HG02798 (cell line): ENCODE measurements around the gene NHS.

Experiments
- ATAC-seq: cut with Tn5 transposase; IDR thresholded peaks from one replicate; pipeline ENCODE4 v1.9.1; 2021; ENCODE audit warnings: mild to moderate bottlenecking; ENCODE audit not compliant: unreplicated experiment, poor library complexity

The NHS gene

DNA sequence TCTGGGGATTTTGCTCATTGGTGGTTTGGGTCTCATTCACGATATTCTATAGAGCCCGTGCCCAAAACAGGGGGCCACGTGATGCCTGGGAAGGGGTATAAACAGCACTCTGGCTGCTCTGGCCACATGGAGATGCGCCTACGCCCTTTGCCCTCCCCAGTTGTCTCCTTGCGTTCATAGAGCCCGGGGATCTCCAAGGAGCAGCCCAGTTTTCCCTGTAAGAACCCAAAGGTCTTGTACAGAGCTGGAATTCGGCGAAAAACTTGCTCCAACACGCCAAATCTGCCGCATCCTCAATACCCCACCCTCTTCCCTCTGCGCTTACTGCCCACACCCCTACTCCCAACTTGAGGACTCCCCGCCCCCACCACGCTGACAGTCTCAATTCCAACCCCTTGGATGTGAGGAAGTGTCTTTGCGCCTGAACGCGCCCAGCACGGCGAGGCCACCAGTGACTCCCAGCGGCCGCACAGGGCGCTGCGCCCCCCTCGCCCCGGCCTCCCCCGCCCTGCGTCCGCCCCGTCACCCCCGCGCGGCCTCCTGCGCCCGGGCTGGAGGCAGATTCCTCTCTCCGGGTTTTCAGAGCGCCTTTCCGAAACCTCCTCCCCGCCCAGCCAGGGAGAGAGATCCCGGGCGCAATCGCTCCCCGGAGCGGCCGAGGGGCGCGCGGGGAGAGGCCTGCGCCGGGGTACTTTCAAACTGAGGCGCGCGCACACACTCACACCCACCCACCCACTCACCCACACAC is at the start of gene NHS:
TSS of gene NHS (plus strand) at position 582 of the 748 bp plus-strand sequence. CDS start 558 bp downstream, outside the sequence.
- ATAC-seq: no peak

DNA sequence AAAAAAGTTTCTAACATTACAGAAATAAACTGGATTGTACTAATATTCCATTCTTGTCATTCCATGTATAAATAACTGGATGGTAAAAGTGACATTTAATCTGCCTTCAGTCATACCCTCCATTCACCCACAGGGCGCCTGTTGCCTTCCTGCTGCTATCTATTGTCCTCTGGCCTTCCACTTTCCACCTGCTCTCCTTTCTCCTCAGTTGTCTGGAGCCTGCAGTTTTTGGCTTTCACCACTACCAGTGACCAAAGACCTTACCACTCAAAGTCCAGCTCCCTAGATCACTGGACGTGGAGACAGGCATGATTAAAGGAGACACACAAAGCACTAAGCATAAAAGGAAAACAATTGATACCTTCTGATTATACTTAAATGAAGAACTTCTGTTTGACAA is 46.2 kb upstream of the NHS start:
- ATAC-seq: no peak

DNA sequence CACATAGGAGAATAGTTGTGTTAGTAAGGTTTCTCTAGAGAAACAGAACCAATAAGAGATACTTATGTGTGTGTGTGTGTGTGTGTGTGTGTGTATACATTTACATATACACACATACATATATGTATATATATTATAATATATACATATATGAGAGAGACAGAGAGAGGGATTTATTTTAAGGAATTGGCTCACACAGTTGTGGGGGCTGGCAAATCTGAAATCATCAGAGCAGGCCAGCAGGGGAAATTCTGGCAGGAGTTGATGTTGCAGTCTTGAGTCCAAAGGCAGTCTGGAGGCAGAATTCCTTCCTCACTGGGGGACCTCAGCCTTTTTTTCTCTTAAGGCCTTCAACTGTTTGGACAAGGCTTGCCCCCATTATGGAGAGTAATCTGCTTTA is 38.6 kb upstream of the NHS start:
- no peak for ATAC-seq

DNA sequence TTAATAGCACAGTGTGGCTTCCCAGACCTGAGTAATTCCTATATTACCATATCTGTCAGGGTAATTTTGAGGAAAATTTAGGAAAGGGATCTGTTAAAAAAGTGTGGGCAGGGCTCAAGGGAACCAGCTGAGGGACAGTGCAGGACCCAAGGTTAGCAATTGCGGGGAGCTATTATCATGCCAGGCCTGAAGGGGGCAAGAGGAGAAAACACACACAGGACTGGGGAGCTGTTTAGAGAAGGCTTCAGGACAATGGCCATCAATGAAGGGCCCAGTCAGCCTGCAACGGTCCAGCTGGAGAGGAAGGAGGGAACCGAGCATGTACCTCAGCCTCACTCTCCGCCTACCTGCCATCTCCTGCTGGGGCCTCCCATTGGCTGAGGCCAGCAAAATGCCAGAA is 19.0 kb upstream of the NHS start:
- no peak for ATAC-seq

DNA sequence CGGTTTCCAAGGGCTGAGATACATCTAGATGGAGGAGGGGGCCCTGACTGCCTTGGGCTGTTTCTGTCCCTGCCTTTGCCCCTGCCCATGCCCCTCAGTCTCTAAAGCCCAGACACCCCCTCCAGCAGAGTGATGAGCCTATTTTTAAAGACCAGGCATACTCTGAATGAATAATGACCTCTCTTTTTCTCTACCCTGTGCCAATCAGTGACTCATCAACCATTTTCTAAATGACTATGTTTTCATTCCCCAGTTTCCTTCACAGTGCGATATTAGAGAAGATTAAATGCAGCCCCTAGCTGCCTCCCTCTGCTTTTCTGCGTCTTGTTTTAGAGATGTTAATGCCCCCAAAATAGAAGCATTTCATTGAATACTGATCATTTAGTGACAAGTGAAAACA is 15.5 kb upstream of the NHS start:
- ATAC-seq: no peak

DNA sequence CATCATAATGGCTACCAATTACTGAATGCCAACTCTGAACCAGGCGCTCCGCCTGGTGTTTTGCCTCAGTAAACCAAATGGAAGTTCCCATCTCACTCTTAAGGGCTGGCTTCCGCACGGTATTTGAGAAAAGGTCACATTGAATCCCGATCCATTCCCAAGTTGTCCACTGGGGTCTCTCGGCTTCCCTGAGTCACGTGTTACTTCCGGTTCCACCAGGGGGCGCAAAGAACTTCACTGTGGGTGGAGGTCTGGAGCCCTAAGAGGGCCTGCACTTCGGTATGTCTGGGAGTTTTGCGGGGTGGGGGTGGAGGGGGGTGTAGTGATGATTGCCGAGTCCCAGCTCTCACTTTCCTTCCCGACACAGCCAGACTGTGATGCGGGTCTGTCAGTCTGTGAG is 13.4 kb upstream of the NHS start:
- ATAC-seq: no peak

DNA sequence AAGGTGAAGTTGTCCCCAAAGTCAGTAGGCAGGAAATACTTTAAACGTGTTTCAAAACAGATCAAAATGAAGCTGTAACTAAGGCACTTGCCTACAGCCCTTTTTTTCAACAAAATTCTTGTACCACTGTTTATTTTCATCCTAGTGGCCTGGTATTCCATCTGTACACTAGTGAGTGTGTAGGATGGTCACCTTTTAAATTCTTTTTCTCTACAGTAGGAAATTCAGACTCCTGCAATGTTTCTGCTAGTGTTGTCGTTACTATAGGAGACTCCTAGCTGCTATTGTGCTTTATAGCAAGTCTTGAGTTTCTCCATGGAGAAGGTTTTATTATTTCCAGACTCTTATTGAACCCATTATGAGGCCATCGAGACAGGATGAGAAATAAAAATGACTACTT is 7.0 kb upstream of the NHS start:
- no peak for ATAC-seq

DNA sequence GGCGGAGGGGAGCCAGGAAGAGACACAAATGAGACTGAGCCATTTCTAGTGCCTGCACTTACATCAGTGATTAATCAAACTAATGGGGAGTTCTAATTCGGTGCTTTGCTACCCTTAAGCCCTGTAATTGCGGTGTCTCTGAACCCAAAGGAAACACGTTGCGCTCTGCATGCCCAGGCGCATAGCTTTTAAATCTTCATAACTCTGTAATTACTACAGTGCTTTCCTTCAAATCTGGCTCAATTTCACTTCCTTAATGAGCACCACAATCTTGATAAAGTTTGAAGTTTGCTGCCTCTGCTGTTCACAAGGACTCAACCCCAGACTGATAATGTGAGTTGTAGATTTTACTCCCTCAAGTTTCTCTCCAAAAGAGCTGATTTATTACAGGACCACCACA is 5.7 kb upstream of the NHS start:
- no peak for ATAC-seq

DNA sequence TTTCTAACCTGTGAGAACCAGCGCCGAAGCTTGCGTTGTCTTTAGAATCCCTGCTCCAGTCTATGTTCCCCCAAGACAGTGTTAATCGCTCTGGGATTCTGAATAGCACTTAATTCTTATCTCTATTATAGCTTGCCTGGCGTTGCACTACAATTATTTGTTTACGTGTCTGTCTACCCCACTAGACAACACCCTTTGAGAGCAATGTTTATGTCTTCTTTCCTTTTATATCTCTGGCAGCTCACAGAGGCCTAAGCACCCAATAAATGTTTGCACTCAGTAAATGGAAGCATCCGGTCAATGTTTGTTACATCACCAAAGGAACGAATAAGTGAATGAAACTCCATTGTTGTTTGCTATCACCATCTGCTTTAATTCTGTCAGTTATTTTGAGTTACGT is 4.8 kb upstream of the NHS start:
- ATAC-seq: no peak

DNA sequence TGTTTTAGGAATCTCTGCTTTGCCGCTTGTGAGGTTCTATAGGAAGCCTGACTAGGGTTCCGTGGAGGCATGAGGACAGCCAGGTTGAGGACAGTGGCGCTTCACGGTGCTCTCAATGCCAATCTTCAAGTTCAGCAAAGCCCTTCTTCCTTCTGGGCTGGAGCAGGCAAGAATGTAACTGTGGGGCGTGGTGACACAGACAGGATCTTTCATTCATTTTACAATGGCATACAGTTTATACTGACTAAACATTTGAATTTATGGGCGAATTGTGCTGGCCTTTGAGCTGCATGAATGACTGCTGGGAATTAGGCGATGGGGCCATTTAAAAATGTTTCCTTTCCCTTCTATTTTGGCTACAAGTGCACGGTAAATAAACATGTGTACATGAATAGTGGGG is 2.9 kb upstream of the NHS start:
- ATAC-seq: no peak

DNA sequence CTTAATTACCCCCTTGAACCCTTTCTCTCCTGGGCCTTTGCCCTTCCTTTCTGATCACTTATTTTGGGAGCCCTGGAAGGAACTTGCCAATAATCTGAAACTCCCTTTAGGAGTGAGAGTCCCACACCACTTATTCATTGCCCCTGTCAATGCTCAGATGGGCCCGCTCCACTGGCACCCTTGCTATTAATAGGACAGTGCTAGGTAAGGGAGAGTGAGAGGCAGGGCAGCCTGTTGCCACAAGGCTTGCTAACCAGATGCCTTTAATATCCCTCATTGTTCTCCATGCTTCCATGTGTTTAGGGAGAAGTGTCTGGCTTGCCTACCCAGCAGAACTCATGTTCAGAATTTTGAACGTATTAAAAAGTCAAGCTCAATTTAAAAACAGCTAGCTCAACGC is 1.7 kb upstream of the NHS start:
- no peak for ATAC-seq

DNA sequence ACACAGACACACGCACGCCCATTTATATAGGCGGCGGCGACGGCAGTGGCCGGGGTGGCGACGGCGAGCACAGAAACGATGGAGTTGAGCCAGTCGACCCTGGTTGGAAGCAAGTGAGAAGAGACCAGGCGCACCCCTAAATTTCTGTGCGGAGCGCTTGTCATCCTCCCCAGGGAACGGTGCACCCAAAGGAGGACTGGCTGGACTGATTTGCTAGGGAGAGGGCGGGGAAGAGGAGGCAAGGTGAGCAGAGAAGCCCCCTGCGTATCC is 302 bp downstream of the NHS start:
- ATAC-seq: no peak

DNA sequence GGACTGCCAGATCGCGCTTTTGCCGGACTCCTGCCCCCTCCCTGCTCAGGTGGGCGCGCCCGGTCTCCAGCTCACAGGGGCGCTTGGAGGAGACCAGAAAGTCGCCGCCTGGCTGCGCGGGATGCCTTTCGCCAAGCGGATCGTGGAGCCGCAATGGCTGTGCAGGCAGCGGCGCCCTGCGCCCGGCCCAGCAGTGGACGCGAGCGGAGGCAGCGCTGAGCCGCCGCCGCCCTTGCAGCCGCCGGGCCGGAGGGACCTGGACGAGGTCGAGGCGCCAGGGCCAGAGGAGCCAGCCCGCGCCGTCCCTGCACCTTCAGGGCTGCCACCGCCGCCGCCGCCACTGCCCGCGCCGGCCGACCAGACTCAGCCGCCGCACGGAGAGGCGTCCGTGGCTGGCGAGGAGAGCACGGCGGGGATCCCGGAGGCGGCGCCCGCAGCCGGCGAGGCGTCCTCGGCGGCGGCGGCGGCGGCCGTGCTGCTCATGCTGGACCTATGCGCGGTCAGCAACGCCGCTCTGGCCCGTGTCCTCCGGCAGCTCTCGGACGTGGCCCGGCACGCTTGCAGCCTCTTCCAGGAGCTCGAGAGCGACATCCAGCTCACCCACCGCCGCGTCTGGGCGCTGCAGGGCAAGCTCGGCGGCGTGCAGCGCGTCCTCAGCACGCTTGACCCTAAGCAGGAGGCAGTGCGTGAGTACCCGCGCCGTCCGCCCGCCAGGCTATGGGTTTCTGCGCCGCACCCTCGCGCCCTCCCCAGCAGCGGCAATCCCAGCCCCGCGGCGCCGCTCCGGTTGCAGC is 834 bp downstream of the NHS start:
- ATAC-seq: no peak

DNA sequence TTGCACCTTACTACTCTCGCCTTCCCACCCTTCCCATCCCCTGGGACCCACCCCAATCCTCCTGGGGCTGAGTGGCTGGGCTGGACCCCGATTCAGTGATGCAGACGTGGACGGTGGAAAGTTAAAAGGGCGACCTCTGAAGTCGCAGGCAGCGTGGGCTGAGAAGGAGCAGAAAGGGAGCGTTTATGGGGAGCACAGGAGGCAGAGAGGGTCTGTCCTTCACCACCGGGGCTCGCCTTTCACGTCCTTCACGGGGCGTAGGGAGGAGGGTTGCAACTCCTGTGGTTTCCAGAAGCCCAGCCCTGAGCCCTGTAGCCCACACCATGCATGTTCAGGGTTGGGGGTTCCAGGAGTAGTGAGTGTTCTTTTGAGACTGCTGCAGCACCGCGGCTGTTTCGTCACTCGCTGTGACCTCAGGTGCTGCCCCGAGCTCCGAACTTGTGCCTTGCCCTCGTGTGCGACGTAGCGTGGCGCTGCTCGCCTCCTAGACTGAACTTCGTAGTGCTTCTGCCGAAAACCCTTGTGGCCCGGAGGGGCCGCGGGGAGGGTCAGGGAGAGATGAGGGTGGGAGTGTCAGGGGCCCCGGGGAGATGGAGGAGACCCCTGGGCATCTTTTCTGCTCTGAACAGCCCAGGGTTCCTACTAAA is 1.6 kb downstream of the NHS start:
- no peak for ATAC-seq

DNA sequence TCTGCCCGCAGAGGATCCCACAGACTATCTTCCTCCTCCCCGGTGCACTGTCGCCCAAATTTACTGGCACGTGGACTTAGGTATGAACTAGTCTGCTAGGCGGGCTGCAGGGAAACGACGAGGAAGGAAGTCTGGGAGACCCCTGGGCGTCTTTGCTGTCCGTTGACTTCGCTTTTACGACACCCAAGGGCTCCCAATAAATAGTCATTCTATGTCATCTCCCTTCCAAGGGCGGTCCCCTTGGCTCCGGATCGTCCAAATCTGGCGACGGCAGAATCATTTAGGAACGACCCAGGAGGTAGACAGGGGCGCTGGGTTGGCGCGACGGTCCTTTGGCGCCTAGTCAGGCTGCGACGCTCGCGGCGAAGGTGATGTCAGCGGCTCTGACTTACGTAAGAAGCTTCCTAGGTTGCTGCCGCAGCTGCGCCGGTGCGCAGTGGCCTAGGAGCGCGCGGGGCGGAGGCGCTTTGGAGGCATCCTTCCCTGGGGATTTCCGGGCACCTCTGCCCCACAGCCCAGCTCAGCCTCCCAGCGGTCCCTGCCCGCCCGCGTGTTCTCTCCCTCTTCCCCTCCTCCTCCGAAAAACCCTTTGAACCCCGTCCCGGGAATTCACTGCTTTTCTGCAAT is 2.2 kb downstream of the NHS start:
- no peak for ATAC-seq

DNA sequence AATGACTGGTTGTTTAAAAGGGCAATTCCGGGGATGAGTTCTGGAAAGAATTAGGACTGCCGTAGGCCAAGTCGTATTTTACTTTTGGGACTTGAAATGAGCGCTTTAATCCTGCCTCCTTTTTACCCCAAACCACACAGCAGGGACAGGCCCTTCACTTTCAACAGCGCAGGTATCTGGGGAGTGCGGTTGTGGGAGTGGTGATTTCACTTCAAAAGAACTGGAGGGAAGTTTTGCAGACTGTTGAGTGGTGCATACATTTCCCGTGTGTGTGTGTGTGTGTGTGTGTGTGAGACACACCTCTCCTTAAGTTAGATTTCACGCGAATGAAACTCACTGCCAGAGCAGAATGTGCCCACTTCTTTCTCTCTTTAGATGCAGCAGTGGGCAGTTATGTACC is 2.8 kb downstream of the NHS start:
- ATAC-seq: no peak

DNA sequence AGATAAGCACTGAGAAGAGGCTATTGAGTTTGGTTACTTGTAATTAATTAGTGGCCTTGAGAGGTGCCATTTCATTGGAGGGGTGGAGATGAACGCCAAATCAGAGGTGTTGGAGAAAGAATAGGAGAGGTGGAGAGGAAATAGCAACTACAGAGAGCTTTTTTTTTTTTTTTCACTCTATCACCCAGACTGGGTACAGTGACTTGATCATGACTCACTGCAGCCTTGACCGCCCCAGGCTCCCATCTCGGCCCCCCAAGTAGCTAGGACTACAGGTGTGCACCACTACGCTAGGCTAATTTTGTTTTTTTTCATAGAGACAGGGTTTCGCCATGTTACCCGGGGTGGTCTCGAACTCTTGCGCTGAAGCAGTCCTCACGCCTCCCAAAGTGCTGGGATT is 5.2 kb downstream of the NHS start:
- ATAC-seq: no peak

DNA sequence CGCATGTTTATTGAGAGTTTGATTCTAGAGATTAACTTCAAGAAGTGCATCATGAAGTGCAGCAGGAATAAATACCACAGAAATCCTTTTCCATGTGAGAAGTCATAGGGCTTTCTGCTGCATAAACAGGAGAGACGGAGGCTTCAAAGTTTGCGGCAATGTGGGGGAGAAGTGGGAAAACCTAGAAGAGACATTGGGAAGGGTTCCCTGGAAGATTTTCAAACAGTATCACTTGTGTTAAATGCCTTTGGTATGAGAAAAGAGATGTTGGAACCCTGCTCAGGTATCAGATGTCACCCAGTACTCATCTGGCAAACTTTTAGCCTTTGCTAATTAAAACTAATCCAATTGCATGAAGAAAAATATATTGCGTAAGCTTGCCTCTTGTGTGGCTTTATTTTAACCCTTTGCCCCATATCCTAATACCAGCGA is 15.4 kb downstream of the NHS start:
- ATAC-seq: no peak

DNA sequence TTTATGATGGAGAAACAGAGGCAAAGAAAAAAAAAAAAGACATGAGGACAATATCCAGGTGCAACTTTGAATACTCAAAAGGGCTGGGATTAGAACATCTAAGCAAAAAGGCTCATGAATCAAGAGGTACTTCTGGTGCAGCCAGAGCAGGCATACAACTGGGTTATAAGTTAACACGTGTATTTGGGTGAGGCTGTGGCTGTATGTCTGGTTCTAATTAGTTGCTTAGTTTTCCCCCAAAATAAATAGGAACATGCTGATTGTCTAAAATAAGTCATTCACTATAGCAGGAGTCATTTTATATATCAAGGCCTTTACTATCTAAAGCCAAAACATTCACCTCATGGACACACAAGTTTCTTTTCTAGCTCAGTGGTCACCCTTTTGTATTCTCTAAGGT is 20.2 kb downstream of the NHS start:
- no peak for ATAC-seq

DNA sequence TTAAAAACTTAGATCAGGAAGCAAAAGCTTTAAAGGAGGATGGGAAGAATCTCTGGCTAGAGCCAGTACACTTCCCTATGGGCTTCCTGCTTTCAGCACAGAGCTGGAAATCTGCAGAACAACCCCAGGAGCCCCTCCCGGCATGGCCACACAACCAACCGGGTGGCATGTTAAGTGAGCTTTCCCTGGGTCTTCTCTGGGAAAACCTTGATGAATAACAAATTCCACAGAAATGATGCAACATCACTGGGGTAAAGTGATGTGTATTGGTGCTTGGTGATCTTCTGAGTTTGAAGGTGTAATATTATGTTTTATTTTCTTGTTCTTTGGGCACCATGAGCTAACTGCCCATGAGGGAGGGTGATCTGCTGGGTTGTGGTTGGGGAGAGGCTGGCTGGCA is 22.1 kb downstream of the NHS start:
- ATAC-seq: no peak

DNA sequence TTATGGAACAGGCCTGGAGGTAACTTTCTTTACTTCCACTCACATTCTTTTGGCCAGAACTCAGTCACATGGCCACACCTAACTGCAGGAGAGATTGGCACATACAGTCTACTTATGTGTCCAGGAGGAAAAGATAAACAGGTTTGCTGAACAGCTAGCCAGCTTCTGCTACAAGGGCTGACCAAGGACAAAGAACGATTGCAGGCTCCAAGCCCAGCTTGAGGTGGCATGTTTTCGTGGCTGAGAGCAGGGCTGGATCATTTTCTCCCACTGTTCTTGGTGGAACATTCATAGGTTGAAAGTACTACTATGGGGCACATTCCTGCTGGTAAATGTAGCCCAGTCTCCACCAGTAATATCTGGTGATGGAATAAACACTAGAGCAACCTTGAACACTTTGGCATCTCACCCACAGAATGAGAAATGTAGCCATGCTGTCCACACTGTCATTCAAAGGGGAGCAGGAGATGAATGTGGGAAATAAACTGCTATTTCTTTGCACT is 28.2 kb downstream of the NHS start:
- ATAC-seq: no peak
